GM19463 (cell line): Measurements from ENCODE around the gene SIRPD.
"Not testable (repeated sequence)": the region's sequence is repeated elsewhere in the genome, so short reads cannot be mapped to it uniquely, and the experiment has no call there.

Experiments used
- ATAC-seq: cut with Tn5 transposase; IDR thresholded peaks from one replicate; pipeline ENCODE4 v1.9.1; 2021; ENCODE audit warnings: mild to moderate bottlenecking, moderate library complexity; ENCODE audit not compliant: unreplicated experiment

The SIRPD gene

GRCh38 chr20:1557605-1558004, at the start of gene SIRPD:
Gene SIRPD, minus strand, starts transcription at chr20:1557705. Its CDS starts 52 bp downstream, at chr20:1557653.
- ATAC-seq = no peak

GRCh38 chr20:1600736-1601135, 43.2 kb upstream of the SIRPD start:
- no peak for ATAC-seq

- ATAC-seq = no peak
These were observed 37.8 kb upstream of the SIRPD start for GRCh38 chr20:1595333-1595732.

GRCh38 chr20:1588533-1589460, 31.3 kb upstream of the SIRPD start:
- ATAC-seq = no peak

- ATAC-seq = no peak
These were observed 30.5 kb upstream of the SIRPD start for GRCh38 chr20:1587781-1588532.

- no peak for ATAC-seq
These were observed 22.0 kb upstream of the SIRPD start for GRCh38 chr20:1579488-1579887.

GRCh38 chr20:1577906-1578305, 20.4 kb upstream of the SIRPD start:
- no peak for ATAC-seq

GRCh38 chr20:1577313-1577712, 19.8 kb upstream of the SIRPD start:
- not testable (repeated sequence) for ATAC-seq

- no peak for ATAC-seq
These were observed 19.1 kb upstream of the SIRPD start for GRCh38 chr20:1576641-1577040.

- not testable (repeated sequence) for ATAC-seq
These were observed 18.5 kb upstream of the SIRPD start for GRCh38 chr20:1576003-1576402.

GRCh38 chr20:1571583-1571982, 14.1 kb upstream of the SIRPD start:
- ATAC-seq = not testable (repeated sequence)

GRCh38 chr20:1569415-1569881, 11.9 kb upstream of the SIRPD start:
- no peak for ATAC-seq

GRCh38 chr20:1568163-1568490, 10.6 kb upstream of the SIRPD start:
- ATAC-seq = no peak

GRCh38 chr20:1567392-1568162, 10.1 kb upstream of the SIRPD start:
- no peak for ATAC-seq

GRCh38 chr20:1566701-1567100, 9.2 kb upstream of the SIRPD start:
- no peak for ATAC-seq

- ATAC-seq = no peak
These were observed 8.0 kb upstream of the SIRPD start for GRCh38 chr20:1565461-1565860.

- no peak for ATAC-seq
These were observed 6.1 kb upstream of the SIRPD start for GRCh38 chr20:1563598-1563997.

GRCh38 chr20:1562622-1563021, 5.1 kb upstream of the SIRPD start:
- ATAC-seq = no peak

GRCh38 chr20:1561350-1561749, 3.8 kb upstream of the SIRPD start:
- ATAC-seq = no peak

- ATAC-seq = no peak
These were observed 1.6 kb downstream of the SIRPD start for GRCh38 chr20:1555952-1556351.

- no peak for ATAC-seq
These were observed 17.6 kb downstream of the SIRPD start for GRCh38 chr20:1539816-1540419.
